ENCODE data around the gene CCL7. TPM values are rescaled to one million over a fixed set of nuclear protein-coding genes. Genes with fewer than 3 reads are reported as not detected.

Gene CCL7
- polyA plus RNA-seq, 3 donors = 0.25 to 0.38 TPM; not detected in 1

DNA sequence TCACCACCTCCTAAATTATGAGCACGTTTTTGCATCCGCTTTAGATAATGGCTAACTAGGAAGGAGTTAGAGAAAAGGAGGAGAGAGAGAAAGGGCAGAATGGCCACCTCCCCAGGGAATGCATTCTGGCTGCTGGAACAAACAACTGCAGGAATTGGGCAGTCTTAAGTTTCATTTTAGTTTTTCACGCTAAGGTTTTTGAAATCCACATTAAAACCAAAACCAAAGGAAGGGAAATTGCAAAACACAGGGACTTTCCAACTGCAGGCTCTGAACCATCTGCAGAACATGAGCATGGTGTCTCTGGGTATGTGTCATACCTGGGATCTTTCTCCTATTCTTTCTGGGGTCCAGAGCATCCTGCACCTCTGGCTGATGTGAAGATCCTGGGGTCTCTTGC is 37.1 kb downstream of the CCL7 start:
- peaks cover 46 to 51% of the 10 kb centered on the region in 2 donors for H3K4me1 ChIP-seq (ENCODE audit: control insufficient read depth in 1 of 2, insufficient read depth in 2 of 2, low read length in 2 of 2)
- H4K20me1 ChIP-seq (ENCODE audit: insufficient read depth, low read length) = no peaks in the 10 kb centered on the region
- peak overlapping the region; percentile 42 for H3K4me2 ChIP-seq (replicated peaks; ENCODE audit: extremely low read depth, low read length, poor library complexity, severe bottlenecking)
- intact Hi-C loops (cut with micrococcal nuclease) = loop anchor here in 1 of 2 donors (2.0 to 10.0 kb wide), 3 partner anchors 54 to 65 kb away; partner anchors contain the start of gene CCL1
- H2AFZ ChIP-seq (ENCODE audit: insufficient read depth, low read depth, low read length, poor library complexity, severe bottlenecking) = no peak overlapping the region
- Mint-ChIP-seq H3K4me1 (peaks cover 54% of the 10 kb centered on the region), H3K4me3 (peak overlapping the region; percentile 6 to 68), H3K27ac (peak overlapping the region; percentile 80 to 94 (median 90)), H3K27me3 (ENCODE audit: low read depth in 3 of 3) (no peaks in the 10 kb centered on the region), H3K9me3 (no peaks in the 10 kb centered on the region), H3K36me3 (no peaks in the 10 kb centered on the region)
- no peaks in the 10 kb centered on the region for H3K36me3 ChIP-seq (replicated peaks in 1 of 2; ENCODE audit: control insufficient read depth in 1 of 2, insufficient read depth in 2 of 2, low read length in 2 of 2)
- H3K27ac ChIP-seq (ENCODE audit: low read depth in 1 of 2, low read length in 2 of 2) = peak overlapping the region in 1 of 2 donors; percentile 77
- peak overlapping the region; percentile 11 for H3K9ac ChIP-seq (ENCODE audit: insufficient read depth, low read length, poor library complexity, severe bottlenecking)
- H3K9me3 ChIP-seq (replicated peaks in 1 of 2; ENCODE audit: control insufficient read depth in 1 of 2, insufficient read depth in 1 of 2, low read length in 2 of 2) = no peaks in the 10 kb centered on the region
- H3K27me3 ChIP-seq (ENCODE audit: control insufficient read depth in 2 of 2, insufficient read depth in 2 of 2, low read length in 2 of 2) = no peaks in the 10 kb centered on the region
- WGBS (ENCODE audit: insufficient coverage) = no CpG with 5 or more reads among the region's 3 CpGs
- no peaks in the 10 kb centered on the region for H3K79me2 ChIP-seq (ENCODE audit: insufficient read depth, low read length)
- DNase-seq = peak; percentile 66 to 94 (median 76)
- peak overlapping the region in 1 of 3 experiments; percentile 34 for H3K4me3 ChIP-seq (replicated peaks in 1 of 3; ENCODE audit: low read depth in 2 of 3, low read length in 3 of 3)
- no peak for TF ChIP-seq CTCF (IDR thresholded peaks at IDR 0.05)

- H3K27me3 Mint-ChIP-seq (ENCODE audit: low read depth in 3 of 3) = no peaks in the 10 kb centered on the region
- H3K4me3 Mint-ChIP-seq = no peak overlapping the region
- intact Hi-C loops (cut with micrococcal nuclease) = loop anchor here in 1 of 2 donors (5.0 to 10.0 kb wide), 2 partner anchors 56 to 66 kb away; partner anchors contain the start of gene CCL1
Observed at GRCh38 chr17:34308371-34308770, 38.4 kb downstream of the CCL7 start.

More at GRCh38 chr17:34308371-34308770, 38.4 kb downstream of the CCL7 start:
- Histone ChIP-seq H3K27me3 (ENCODE audit: control insufficient read depth in 2 of 2, insufficient read depth in 2 of 2, low read length in 2 of 2) (no peaks in the 10 kb centered on the region), H3K36me3 (replicated peaks in 1 of 2; ENCODE audit: control insufficient read depth in 1 of 2, insufficient read depth in 2 of 2, low read length in 2 of 2) (no peaks in the 10 kb centered on the region), H3K27ac (ENCODE audit: low read depth in 1 of 2, low read length in 2 of 2) (peak overlapping the region; percentile 33 to 77), H3K9ac (ENCODE audit: insufficient read depth, low read length, poor library complexity, severe bottlenecking) (no peak overlapping the region), H4K20me1 (ENCODE audit: insufficient read depth, low read length) (no peaks in the 10 kb centered on the region), H3K9me3 (replicated peaks in 1 of 2; ENCODE audit: control insufficient read depth in 1 of 2, insufficient read depth in 1 of 2, low read length in 2 of 2) (no peaks in the 10 kb centered on the region), H2AFZ (ENCODE audit: insufficient read depth, low read depth, low read length, poor library complexity, severe bottlenecking) (no peak overlapping the region), H3K4me2 (replicated peaks; ENCODE audit: extremely low read depth, low read length, poor library complexity, severe bottlenecking) (peak overlapping the region; percentile 29), H3K79me2 (ENCODE audit: insufficient read depth, low read length) (no peaks in the 10 kb centered on the region), H3K4me1 (ENCODE audit: control insufficient read depth in 1 of 2, insufficient read depth in 2 of 2, low read length in 2 of 2) (peaks cover 42 to 46% of the 10 kb centered on the region in 2 donors), H3K4me3 (replicated peaks in 1 of 3; ENCODE audit: low read depth in 2 of 3, low read length in 3 of 3) (peak overlapping the region in 1 of 3 experiments; percentile 34)
- Mint-ChIP-seq H3K36me3 (no peaks in the 10 kb centered on the region), H3K27ac (peak overlapping the region; percentile 53 to 94 (median 90)), H3K4me1 (peaks cover 53% of the 10 kb centered on the region), H3K9me3 (no peaks in the 10 kb centered on the region)
- DNase-seq = peak; percentile 45 to 89 (median 64)
- TF ChIP-seq CTCF (IDR thresholded peaks at IDR 0.05) = no peak
